Sigmoid colon (tissue), 4 donors: ENCODE measurements around the gene SLC47A2.

Source experiments
- CTCF ChIP-seq, 4 experiments: fragments of 450-650 bp in 3 of 4; fragments of 200-600 bp in 1 of 4; IDR thresholded peaks; one replicate each; pipeline ENCODE4 v1.5.1; 2016 to 2019; ENCODE audit warnings: antibody characterized with exemption in 4 of 4, mild to moderate bottlenecking in 3 of 4, moderate library complexity in 2 of 4
- EP300 ChIP-seq, 4 donors: sonication (generic); formaldehyde crosslinking; IDR thresholded peaks; one replicate each; pipeline ENCODE4 v1.6.1; 2017; ENCODE audit warnings: antibody characterized with exemption in 4 of 4
- POLR2A ChIP-seq, 2 donors: fragments of 450-650 bp; IDR thresholded peaks; one replicate each; pipeline ENCODE4 v1.6.1; 2016; ENCODE audit warnings: antibody characterized with exemption in 2 of 2, mild to moderate bottlenecking in 2 of 2, moderate library complexity in 2 of 2
- POLR2AphosphoS5 ChIP-seq, 4 donors: sonication (generic); formaldehyde crosslinking; IDR thresholded peaks; one replicate each; pipeline ENCODE4 v1.6.1; 2017; ENCODE audit warnings: antibody characterized with exemption in 4 of 4

DNA sequence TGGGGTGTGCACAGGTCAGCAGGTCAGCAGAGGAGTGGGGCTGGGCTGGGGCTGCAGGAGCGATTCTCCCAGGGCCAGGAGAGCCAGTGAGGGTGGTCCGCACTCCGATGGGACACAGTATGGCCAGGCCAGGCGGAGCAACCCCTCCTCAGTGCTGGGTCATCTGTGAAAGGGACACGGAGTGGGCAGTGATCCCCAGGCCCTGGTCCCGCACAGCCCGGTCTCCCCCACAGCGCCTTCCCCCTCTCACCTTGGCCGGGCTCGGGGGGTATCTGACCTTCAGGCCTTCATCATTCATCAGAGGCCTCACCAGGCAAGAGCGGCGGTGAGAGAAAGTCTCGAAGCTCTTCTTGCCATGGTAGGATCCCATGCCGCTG lies 21.7 kb upstream of the SLC47A2 start:
- TF ChIP-seq POLR2A (IDR thresholded peaks at IDR 0.05) (no peak), CTCF (IDR thresholded peaks at IDR 0.05) (no peak), POLR2AphosphoS5 (IDR thresholded peaks at IDR 0.05) (no peak), EP300 (IDR thresholded peaks at IDR 0.05) (no peak)
